K562 (cell line): ENCODE results near the gene RAB6C. TPM values are rescaled to one million over a fixed set of nuclear protein-coding genes. Genes with fewer than 3 reads are reported as not detected.
"Not testable (repeated sequence)": the region's sequence is repeated elsewhere in the genome, so short reads cannot be mapped to it uniquely, and the experiment has no call there.

Source experiments
- ATAC-seq: fragments of 200-7000 bp; cut with Tn5 transposase; 3 replicates; pipeline ENCODE4 v1.9.1; 2020; ENCODE audit warnings: moderate library complexity
- BruUV-seq: library from RNA; stranded (reverse); fragments of 400-500 nt; replicated peaks from 2 replicates; lab custom pipeline; 2021; lab: Mats Ljungman, UMichigan
- CTCF ChIA-PET: fragments of 300-600 bp; formaldehyde crosslinking; extraction: SDS; loops from one replicate; lab custom pipeline; 2021; ENCODE audit warnings: low intra/inter-chr PET ratio; lab: Yijun Ruan, JAX
- POLR2A ChIA-PET: fragments of 300-600, 350-650 bp; sonication (Branson Sonifier 250); formaldehyde crosslinking; extraction: SDS; loops from one replicate; lab custom pipeline; 2021; ENCODE audit warnings: antibody characterized with exemption, inconsistent platforms; lab: Yijun Ruan, JAX
- DNase-seq, 4 experiments: peaks; one replicate each; pipeline versions ENCODE4 v3.0.0 to v3.0.0-alpha.2; 2011 to 2018; ENCODE audit warnings: low spot score in 3 of 4, mixed read lengths in 3 of 4; ENCODE audit errors: extremely low read depth in 1 of 4
- FAIRE-seq: peaks from 2 replicates; lab custom pipeline; 2011; peaks lifted over from hg19 to GRCh38; lab: Jason Lieb, UNC
- H2AFZ ChIP-seq: 2 replicates; pipeline ENCODE4 v1.6.0; 2011; ENCODE audit warnings: low read depth, low read length, control low read depth, inconsistent platforms
- H3K27ac ChIP-seq: fragments of 200-600 bp; 3 replicates; pipeline ENCODE4 v1.8.0; 2011; ENCODE audit warnings: low read depth, mild to moderate bottlenecking, control low read depth, inconsistent platforms, low read length, moderate library complexity, mixed read lengths; ENCODE audit errors: extremely low read depth
- H3K27me3 ChIP-seq, 2 experiments: fragments of 300-600 bp in 1 of 2; 2 replicates in 1 of 2; 3 replicates in 1 of 2; pipeline versions ENCODE4 v1.6.0 to v1.8.0; 2011; ENCODE audit warnings: inconsistent platforms in 2 of 2, low read length in 2 of 2, mild to moderate bottlenecking in 1 of 2, mixed read lengths in 1 of 2, moderate library complexity in 1 of 2; ENCODE audit not compliant: control insufficient read depth in 2 of 2, insufficient read depth in 2 of 2
- H3K36me3 ChIP-seq: fragments of 300-600 bp; 3 replicates; pipeline ENCODE4 v1.8.0; 2011; ENCODE audit warnings: mild to moderate bottlenecking, low read length, inconsistent platforms; ENCODE audit not compliant: control insufficient read depth, insufficient read depth
- H3K4me1 ChIP-seq, 2 experiments: fragments of 200-600 bp in 1 of 2; replicated peaks in 1 of 2; 2 replicates in 1 of 2; 3 replicates in 1 of 2; pipeline versions ENCODE4 v1.5.1 to v1.8.0; 2011; ENCODE audit warnings: inconsistent platforms in 2 of 2, low read length in 2 of 2, mild to moderate bottlenecking in 1 of 2, mixed read lengths in 1 of 2, moderate library complexity in 1 of 2; ENCODE audit not compliant: control insufficient read depth in 2 of 2, insufficient read depth in 2 of 2
- H3K4me2 ChIP-seq: 2 replicates; pipeline ENCODE4 v1.6.1; 2011; ENCODE audit warnings: low read length, control low read depth, inconsistent platforms, mixed read lengths; ENCODE audit not compliant: insufficient read depth
- H3K4me3 ChIP-seq: fragments of 200-600 bp; sonication (generic), shearing (Covaris generic); 2 replicates; pipeline ENCODE4 v1.5.1; 2016; ENCODE audit warnings: control low read depth, inconsistent platforms
- H3K79me2 ChIP-seq: fragments of 200-600 bp; 3 replicates; pipeline ENCODE4 v1.8.0; 2011; ENCODE audit warnings: low read length, inconsistent platforms; ENCODE audit not compliant: control insufficient read depth, insufficient read depth
- H3K9ac ChIP-seq, 2 experiments: 2 replicates each; pipeline versions ENCODE4 v1.6.0 to v1.6.1; 2011; ENCODE audit warnings: low read depth in 2 of 2, low read length in 2 of 2, control low read depth in 1 of 2, inconsistent platforms in 1 of 2, mild to moderate bottlenecking in 1 of 2, mixed read lengths in 1 of 2; ENCODE audit not compliant: insufficient read depth in 1 of 2
- H3K9me1 ChIP-seq: one replicate; pipeline ENCODE4 v1.6.0; 2011; ENCODE audit warnings: inconsistent platforms, mild to moderate bottlenecking, low read length, moderate library complexity; ENCODE audit not compliant: control insufficient read depth, insufficient read depth
- H3K9me3 ChIP-seq: replicated peaks from 2 replicates; pipeline ENCODE4 v1.5.1; 2011; ENCODE audit warnings: low read depth, low read length, inconsistent platforms; ENCODE audit not compliant: control insufficient read depth, insufficient read depth
- H4K20me1 ChIP-seq: replicated peaks from 2 replicates; pipeline ENCODE4 v1.6.1; 2011; ENCODE audit warnings: low read length, inconsistent platforms, mixed read lengths; ENCODE audit not compliant: control insufficient read depth, insufficient read depth
- GABPA ChIP-seq: fragments of 200-800 bp; sonication (Bioruptor generic); conservative IDR thresholded peaks from 2 replicates; pipeline ENCODE4 v1.6.1; 2016; ENCODE audit warnings: low read depth, missing genetic modification characterization, missing compliant biosample characterization
- ZBTB40 ChIP-seq, 2 experiments: fragments of 450-650 bp in 1 of 2; sonication (generic) in 1 of 2; formaldehyde crosslinking in 1 of 2; IDR thresholded peaks; 2 replicates each; pipeline versions ENCODE4 v1.7.1 to v1.9.0; 2016 to 2022; ENCODE audit warnings: inconsistent platforms in 1 of 2, mild to moderate bottlenecking in 1 of 2, missing genetic modification reagents in 1 of 2
- WGBS: fragments of 100-300 bp; shearing (Covaris generic); methylation state at CpG from one replicate; pipeline ENCODE4 v1.1.6; 2016; ENCODE audit warnings: low coverage, mixed read lengths; ENCODE audit not compliant: insufficient coverage; ENCODE audit errors: missing lambda C conversion rate; 5-methylcytosine and 5-hydroxymethylcytosine counted together
- in situ Hi-C: fragments of 300-500 bp; cut with MboI; formaldehyde crosslinking; loops from 4 replicates; pipeline ENCODE4 v1.15.0; 2018; ENCODE audit warnings: inconsistent platforms, mixed read lengths
- intact Hi-C: fragments of 100-400 bp; cut with micrococcal nuclease; formaldehyde crosslinking; loops from 2 replicates; pipeline ENCODE4 v1.14.2; 2022
- polyA plus RNA-seq, 8 experiments: library from polyadenylated mRNA; depleted of rRNA in 4 of 8; stranded (reverse) in 5 of 8; unstranded in 3 of 8; fragments of >200 nt; fragmentation: Nextera tagmentation in 2 of 8; fragmentation: Illumina TruSeq in 1 of 8; extraction: Ambion mirVana in 2 of 8; extraction: Trizol in 1 of 8; gene quantifications; 2 replicates each; pipeline versions ENCODE4 v1.2.1 to v1.2.3, GENCODE V29; 2011 to 2014; ENCODE audit warnings: inconsistent platforms in 1 of 8, missing spikeins in 1 of 8
- total RNA-seq, 7 experiments: library from RNA; depleted of rRNA in 6 of 7; stranded (reverse); fragments of >200 nt in 6 of 7; fragmentation: Illumina TruSeq in 2 of 7; extraction: Trizol in 2 of 7; gene quantifications; 2 replicates each; pipeline versions ENCODE4 v1.2.1 to v1.2.3, GENCODE V29; 2011 to 2021; ENCODE audit warnings: low replicate concordance in 1 of 7

RAB6C gene
- total and polyA plus RNA-seq, 9 of the 15 experiments (the other 6 are each of a cell fraction or from before 2014, with no cell fraction given), result not detected

DNA sequence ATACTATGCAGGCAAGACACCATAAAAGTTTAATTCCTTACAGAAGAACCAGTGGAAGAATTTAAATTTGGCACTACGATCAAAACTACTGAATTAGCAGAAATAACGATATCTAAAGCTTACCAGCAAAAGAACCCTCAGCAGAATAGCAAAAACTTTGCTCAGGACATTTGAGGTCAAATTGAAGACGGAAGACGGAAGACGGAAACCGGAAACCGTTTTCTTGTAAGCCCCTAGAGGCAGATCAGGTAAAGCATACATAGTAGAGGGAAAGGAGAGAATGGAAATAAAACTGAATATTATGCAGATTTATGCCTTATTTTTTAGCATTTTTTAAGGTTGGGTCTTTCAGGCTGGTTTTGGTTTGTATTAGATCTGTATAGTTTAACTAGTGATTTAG lies 2.2 kb downstream of the RAB6C start:
- H3K9ac ChIP-seq; H3K4me2 ChIP-seq; H2AFZ ChIP-seq; H3K27ac ChIP-seq; POLR2A ChIA-PET; H3K79me2 ChIP-seq; H3K9me1 ChIP-seq; H3K36me3 ChIP-seq; H3K9me3 ChIP-seq; intact Hi-C loops; H3K27me3 ChIP-seq; FAIRE-seq; BruUV-seq; DNase-seq; H4K20me1 ChIP-seq; CTCF ChIA-PET; H3K4me3 ChIP-seq; H3K4me1 ChIP-seq; TF ChIP-seq ZBTB40 (CRISPR knock-in tag; IDR thresholded peaks at IDR 0.05): not testable (repeated sequence)
- TF ChIP-seq GABPA (tag), result 0 out of 2 replicates have a peak, but pooled peaks have one; percentile 22
- TF ChIP-seq ZBTB40 (IDR thresholded peaks at IDR 0.05), result peak; percentile 63
- WGBS, result 9% methylated on average over 7 of the region's 7 CpGs
- in situ Hi-C loops, result loop anchor here (5.0 kb wide), 1 partner anchor 1381 kb away; the partner anchor contains the start of gene RAB6D
- peak; percentile 63; the same call in 1 of the 3 replicates for ATAC-seq
